Posterior cingulate gyrus (tissue), 11 donors: ENCODE measurements around the gene MRPS35.
A peak's percentile ranks its signal among the peaks of the same experiment; 100 is the strongest.
"Not testable (repeated sequence)": the region's sequence is repeated elsewhere in the genome, so short reads cannot be mapped to it uniquely, and the experiment has no call there.

Experiments
- DNase-seq, 10 donors: peaks; one replicate each; pipeline versions ENCODE4 v3.0.0 to v3.0.0-alpha.2; 2020 to 2021; ENCODE audit warnings: mixed read lengths in 3 of 10
- intact Hi-C: fragments of 100-400 bp; cut with DNase I; formaldehyde crosslinking; loops from one replicate; pipeline ENCODE4 v1.15.1; 2023

MRPS35 gene

GRCh38 chr12:27707216-27707615 lies 3.4 kb upstream of the MRPS35 start:
- intact Hi-C loops: no loop called here
- DNase-seq: no peak

- intact Hi-C loops: no loop called here
- DNase-seq: no peak
These were observed 1.3 kb upstream of the MRPS35 start for GRCh38 chr12:27709212-27709931.

- intact Hi-C loops: loop anchor here (2.0 kb wide), 1 partner anchor 69 kb away; no protein-coding TSS in a partner anchor
These were observed 570 bp upstream of the MRPS35 start for GRCh38 chr12:27709932-27710591.

GRCh38 chr12:27711317-27711682 lies 668 bp downstream of the MRPS35 start:
- intact Hi-C loops: loop anchor here (2.0 kb wide), 1 partner anchor 68 kb away; no protein-coding TSS in a partner anchor
- DNase-seq: no peak

More at GRCh38 chr12:27709932-27710591, 570 bp upstream of the MRPS35 start:
- peak in 1 of 10 donors; percentile 17 for DNase-seq

GRCh38 chr12:27711967-27712366 lies 1.3 kb downstream of the MRPS35 start:
- no peak for DNase-seq
- intact Hi-C loops: loop anchor here (2.0 kb wide), 1 partner anchor 67 kb away; no protein-coding TSS in a partner anchor

GRCh38 chr12:27723212-27723611 lies 12.6 kb downstream of the MRPS35 start:
- DNase-seq: no peak
- intact Hi-C loops: no loop called here

GRCh38 chr12:27730097-27730588 lies 19.5 kb downstream of the MRPS35 start:
- DNase-seq: no peak
- intact Hi-C loops: loop anchor here (5.0 to 10.0 kb wide), 2 partner anchors 215 to 1147 kb away; no protein-coding TSS in a partner anchor

- intact Hi-C loops: loop anchor here (5.0 to 10.0 kb wide), 2 partner anchors 213 to 1145 kb away; no protein-coding TSS in a partner anchor
- DNase-seq: no peak
These were observed 21.6 kb downstream of the MRPS35 start for GRCh38 chr12:27732281-27732680.

GRCh38 chr12:27733052-27733656 lies 22.5 kb downstream of the MRPS35 start:
- DNase-seq: peak in 3 of 10 donors; percentile 23 to 79 (median 27)
- intact Hi-C loops: loop anchor here (1.0 to 10.0 kb wide), 3 partner anchors 88 to 1144 kb away; no protein-coding TSS in a partner anchor

GRCh38 chr12:27733791-27734190 lies 23.2 kb downstream of the MRPS35 start:
- intact Hi-C loops: loop anchor here (1.0 to 10.0 kb wide), 3 partner anchors 88 to 1144 kb away; no protein-coding TSS in a partner anchor
- DNase-seq: no peak

- intact Hi-C loops: loop anchor here (5.0 to 10.0 kb wide), 2 partner anchors 210 to 1143 kb away; no protein-coding TSS in a partner anchor
- not testable (repeated sequence) for DNase-seq
These were observed 23.7 kb downstream of the MRPS35 start for GRCh38 chr12:27734321-27734720.

GRCh38 chr12:27743601-27744000 lies 33.0 kb downstream of the MRPS35 start:
- intact Hi-C loops: no loop called here
- DNase-seq: no peak

- intact Hi-C loops, DNase-seq: not testable (repeated sequence)
These were observed 35.1 kb downstream of the MRPS35 start for GRCh38 chr12:27745734-27746133.

- intact Hi-C loops: no loop called here
- DNase-seq: no peak
These were observed 36.6 kb downstream of the MRPS35 start for GRCh38 chr12:27747111-27747820.

GRCh38 chr12:27751386-27752047 lies 40.9 kb downstream of the MRPS35 start:
- DNase-seq: peak in 1 of 10 donors; percentile 76
- intact Hi-C loops: no loop called here

GRCh38 chr12:27754795-27755194 lies 44.2 kb downstream of the MRPS35 start:
- no peak for DNase-seq
- intact Hi-C loops: no loop called here

- no peak for DNase-seq
- intact Hi-C loops: no loop called here
These were observed 46.1 kb downstream of the MRPS35 start for GRCh38 chr12:27756670-27757195.

GRCh38 chr12:27762757-27763156 lies 52.1 kb downstream of the MRPS35 start:
- DNase-seq: no peak
- intact Hi-C loops: no loop called here

GRCh38 chr12:27766587-27766986 lies 56.0 kb downstream of the MRPS35 start:
- no peak for DNase-seq
- intact Hi-C loops: no loop called here
